Measurements from ENCODE around the gene MOB3B.

MOB3B gene

GRCh38 chr9:27384262-27385014 is 145.2 kb downstream of the MOB3B start:
- no peak for DNase-seq

DNA sequence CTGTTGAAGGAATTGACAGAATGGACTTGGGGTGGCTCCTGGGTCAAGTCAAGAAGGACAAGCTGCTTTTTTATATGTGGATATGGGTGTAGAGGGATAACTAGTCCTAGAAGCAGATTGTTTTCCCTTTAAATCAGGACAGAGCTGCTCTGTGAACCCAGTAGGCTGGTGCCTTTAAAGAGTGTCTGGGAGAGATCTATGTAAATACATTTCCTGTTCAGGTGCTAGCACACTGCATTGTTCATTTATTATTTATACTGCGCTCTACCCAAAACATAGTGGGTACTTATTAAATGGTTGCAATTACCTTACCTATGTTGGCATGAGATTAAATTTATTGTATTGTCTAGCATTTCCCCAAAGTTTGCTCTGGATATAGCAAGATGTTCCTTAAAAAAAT is 146.1 kb downstream of the MOB3B start:
- DNase-seq, result no peak

DNA sequence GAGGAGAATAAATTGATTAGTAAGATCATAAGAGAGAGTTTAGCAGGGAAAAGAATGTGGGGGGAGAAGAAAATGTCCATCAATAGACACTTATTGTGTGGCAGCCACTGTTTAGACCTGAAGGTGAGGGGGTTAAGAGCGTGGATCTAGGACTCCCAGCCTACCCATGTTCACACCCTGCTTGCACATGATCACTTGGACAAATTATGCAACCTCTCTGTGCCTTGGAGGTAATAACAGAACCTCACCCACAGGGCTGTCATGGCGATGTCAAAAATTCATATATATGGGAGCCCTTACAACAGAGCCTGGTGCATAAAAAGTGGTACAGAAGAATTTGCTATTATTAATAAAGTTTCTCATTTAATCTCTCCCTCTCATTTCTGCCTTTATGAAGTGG is 146.6 kb downstream of the MOB3B start:
- DNase-seq, result no peak

DNA sequence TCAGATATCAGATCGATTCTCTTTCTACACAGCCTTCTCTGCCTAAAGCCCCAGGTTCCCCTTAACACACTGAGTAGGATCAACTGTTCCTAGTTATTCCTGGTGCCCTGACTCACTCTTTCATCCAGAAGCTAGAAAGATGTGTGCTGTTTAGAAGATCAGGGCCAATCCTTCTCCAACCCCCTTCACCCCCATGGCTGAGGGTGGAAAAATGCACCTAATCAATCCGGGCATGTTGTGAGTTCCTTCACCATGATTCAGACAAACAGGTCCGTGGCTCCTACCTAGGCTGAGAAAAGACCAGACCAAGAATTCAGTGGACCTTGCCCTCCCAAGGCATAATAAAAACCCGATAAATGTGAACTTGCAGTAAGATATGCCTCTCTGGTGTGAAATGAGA is 147.3 kb downstream of the MOB3B start:
- DNase-seq, result no peak

- no peak for DNase-seq
Observed at GRCh38 chr9:27379311-27380251, 150.0 kb downstream of the MOB3B start.

DNA sequence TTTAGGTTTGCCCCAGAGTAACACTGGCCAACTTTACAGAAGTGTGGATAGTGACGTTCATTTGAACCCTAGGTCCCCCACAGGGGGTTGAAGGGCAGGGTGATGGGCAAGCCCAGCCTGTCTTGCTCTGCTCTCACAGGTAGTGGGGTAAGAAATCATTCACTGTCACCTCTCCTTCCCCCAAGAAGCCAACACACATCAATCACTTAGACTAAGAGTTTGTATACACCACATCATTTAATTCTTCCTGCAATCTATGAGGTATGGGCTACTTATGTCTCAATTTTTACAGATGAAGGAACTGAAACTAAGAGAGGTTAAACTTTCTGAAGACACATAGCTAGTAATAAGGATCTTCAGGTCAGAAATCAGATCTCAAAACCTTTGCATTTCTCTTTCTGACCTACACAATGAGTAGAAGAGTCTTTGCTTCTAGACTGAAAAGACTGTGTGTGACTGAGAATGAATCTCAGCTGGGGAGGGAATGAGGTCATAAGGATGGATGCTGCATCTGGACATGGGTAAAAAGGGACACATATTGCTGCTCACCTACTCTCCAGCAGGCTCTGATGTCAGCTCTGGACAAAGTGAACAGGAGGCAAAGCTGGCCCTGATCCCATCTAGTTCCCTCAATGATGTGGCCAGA is 151.7 kb downstream of the MOB3B start:
- no peak for DNase-seq

GRCh38 chr9:27377147-27377807 is 152.3 kb downstream of the MOB3B start:
- no peak for DNase-seq

GRCh38 chr9:27373851-27374250 is 155.8 kb downstream of the MOB3B start:
- DNase-seq, result no peak

DNA sequence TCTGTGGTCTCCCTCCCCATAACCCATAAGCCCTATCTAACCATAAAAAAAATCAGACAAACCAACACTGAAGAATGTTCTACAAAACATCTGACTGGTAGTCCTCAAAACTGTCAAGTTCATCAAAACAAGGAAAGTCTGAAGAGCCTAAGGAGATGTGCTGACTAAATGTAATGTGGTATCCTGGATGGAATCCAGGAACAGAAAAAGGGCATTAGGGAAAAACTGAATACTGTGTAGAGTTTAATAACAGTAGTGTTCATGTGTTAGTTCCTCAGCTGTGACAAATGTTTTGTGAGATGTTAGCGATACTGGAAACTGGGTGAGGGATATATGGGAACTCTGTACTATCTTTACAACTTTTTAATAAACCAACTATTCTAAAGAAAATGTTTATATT is 157.0 kb downstream of the MOB3B start:
- no peak for DNase-seq

DNA sequence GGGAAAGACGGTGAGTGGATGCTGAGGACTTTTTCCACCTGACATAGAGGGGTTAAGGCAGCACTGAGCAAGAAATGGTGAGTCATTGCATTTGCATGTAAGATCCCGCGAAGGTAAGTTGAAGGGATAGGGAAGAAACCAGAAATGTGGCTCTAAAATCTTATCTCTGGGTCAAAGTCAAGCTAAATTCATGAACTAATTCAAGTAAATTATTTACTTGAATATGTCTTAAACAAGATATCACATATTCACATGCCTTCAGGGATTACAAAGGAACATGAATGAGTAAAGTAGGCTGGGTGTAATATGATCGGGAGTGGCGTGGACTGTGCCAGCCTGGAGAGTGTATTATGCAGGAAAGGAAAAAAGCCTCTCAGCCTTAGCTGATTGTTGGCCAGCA is 158.2 kb downstream of the MOB3B start:
- no peak for DNase-seq

- DNase-seq, result no peak
Observed at GRCh38 chr9:27369591-27369990, 160.0 kb downstream of the MOB3B start.

DNA sequence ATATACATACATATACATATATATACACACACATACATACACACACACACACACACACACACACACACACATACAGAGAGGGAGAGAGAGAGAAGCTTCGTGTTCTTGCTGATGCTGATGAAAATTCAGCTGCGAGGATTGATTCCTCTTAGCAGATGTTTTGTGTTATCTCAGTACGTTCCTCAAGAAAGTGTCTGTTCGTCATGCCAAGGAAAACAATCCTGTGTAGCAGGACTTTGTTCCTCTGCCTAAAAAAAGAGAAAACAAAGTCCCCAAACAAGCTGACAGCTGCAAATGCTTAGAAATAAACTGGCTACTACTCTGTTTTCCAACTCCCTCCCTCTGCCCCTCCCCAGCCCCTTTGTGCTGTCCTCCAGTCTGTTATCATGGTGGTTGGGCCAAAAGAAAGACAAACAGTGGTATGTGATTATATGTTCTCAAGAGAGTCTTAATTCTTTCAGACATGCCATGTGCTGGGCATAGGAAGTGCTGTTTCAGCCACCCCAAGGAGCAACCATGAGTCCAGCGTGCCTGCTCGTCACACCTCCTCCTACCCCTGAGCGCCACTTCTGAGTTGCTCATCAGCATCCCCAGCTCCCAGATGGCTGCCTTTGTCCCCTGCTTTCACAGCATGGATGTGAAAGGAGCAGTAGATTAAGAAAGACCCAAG is 161.2 kb downstream of the MOB3B start:
- no peak for DNase-seq

GRCh38 chr9:27367921-27368315 is 161.7 kb downstream of the MOB3B start:
- no peak for DNase-seq

DNA sequence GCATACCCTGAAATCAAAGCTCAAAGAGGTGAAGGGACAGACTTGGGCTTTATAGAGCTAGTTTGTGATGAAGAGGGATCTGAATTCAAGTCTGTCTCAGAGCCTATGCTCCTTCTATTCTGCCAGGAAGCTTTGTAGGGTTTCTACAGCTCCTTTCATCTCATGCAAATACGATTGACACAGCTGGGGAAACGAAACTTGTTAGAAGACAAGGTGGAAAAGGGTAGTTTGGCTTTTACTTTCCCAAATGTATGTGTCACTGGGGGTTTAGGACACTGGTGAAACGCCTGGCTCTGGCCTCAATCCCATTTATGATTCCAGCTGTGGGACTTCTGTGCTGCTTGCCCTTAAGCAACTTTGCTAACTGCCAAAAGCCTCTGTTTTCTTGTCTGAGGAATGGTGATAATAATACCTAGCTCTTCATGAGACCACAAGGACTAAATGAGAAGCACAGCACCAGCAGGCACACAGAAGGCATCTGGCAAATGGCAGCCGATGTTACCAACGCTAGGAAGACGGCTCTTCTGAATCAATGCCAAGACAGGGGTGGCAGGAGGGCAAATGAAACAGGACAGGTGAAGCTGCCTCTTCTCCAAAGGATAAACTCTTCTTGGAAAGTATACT is 162.3 kb downstream of the MOB3B start:
- DNase-seq, result no peak

DNA sequence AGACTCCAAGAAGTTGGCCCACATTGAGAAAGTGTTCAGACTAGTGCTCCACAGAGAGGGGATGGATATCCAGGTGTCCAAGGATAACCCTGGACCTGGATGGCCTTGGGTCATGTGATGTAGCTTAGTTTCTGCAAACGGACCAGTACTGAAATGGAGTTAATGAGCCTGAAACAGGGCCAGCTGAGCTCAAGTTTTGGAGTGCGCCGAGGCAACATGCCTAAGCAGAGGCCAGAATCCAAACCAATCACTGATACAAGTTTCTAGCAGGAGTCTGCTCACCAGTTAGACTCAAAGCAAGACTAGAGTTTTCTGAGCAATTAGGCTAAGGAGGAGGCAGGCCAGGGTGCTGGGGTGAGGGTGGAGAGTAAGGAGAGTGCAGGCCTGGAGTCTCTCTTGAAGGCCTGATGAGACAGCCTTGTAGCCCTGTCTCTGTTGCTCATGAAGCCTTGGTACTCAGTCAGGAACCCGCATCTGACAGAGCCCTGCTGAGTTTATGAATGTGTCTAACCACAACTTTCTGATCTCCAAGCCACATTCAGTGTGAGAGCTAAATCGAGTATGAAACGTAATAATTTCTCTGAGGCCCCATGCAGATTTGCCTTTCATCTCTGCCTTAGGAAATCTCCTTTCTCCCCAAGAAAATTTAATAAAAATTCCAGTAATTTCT is 163.8 kb downstream of the MOB3B start:
- no peak for DNase-seq

DNA sequence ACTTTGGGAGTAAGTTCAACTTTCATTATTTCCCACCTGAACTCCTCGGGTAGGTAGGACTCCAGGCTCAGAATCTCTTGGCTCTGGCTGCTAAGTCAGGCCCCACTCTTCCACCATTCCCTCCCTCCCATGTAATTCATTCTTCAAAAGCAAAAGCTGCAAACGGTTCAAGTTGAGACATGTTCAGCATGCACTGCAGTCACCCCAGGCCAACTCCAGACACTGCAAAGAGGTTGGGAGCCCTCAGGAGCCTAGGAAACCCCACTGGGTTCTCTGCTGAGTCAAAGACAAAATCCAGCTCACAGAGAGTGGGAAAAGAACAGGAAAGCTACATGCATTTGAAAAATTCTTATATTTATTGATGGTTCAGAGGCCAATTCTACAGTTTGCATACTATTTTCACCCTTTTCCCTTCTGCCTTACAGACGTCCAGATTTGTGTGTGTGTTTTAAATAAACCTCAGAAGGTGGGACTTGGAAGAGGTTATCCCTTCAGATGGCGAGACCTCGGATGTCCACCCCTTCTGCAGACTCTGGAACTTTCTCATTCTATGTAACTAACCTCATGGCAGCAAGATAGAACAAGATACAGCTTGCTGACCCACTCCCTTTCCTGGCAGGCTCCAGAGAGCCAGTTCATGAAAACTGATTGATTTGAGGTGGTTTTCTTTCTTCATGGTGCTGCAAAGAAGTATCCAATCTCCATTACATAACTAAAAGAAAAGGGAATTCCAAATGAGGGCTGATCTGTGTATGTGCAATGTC is 167.0 kb downstream of the MOB3B start:
- no peak for DNase-seq

DNA sequence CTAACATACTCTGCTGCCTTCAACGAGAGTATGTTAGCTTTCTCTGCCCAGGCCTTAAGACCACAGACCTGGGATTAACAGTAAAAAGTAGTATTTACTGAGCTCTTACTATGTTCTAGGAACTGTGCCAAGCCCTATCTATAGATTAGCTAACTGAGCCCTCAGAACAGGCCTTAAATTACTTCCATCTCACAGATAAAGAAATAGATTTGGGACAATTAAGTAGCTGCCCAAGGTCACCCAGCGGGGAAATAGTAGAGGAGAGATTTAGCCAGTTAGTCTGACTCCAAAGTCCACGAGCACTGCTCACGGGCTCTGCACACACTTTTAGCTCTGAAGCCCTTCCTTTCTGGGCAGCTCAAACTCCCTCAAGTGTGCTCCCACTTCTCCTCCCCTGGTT is 168.1 kb downstream of the MOB3B start:
- DNase-seq, result no peak

- DNase-seq, result no peak
Observed at GRCh38 chr9:27359763-27360162, 169.9 kb downstream of the MOB3B start.

DNA sequence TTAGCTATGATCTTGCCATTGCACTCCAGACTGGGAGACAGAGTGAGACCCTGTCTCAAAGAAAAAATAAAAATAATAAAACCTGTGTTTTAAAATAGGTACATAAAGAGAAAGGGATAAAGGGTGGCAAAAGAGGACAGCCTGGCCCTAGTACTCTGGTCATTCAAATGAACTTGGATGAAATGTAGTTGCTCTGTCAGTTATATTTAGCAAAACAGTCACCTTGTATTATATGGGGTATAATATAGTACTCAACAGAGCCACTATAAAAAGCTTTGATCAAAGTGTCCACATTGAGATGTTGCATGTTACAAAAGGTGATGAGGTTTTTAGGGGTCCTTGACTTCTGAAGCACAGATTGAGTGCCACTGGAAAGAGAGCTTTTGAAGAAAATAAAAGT is 171.6 kb downstream of the MOB3B start:
- DNase-seq, result no peak

DNA sequence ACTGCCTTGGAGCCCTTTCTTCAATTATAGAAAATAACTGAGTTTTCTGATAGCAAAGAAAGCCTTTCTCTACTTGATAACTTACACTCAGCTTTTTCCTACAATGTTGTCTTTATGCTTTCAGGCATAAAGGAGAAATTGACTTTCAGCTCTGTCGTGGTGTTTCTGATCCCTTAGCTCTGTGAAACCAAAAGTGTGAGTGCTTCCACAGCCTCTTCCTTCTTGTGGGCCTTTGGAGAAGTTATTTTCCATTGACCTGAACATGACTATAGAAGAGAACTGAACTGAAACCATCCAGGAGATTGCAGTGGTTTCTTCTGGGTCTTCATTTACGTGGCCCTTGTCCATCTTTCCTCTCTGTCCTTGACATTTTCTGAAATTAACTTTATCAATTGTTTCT is 173.2 kb downstream of the MOB3B start:
- no peak for DNase-seq

GRCh38 chr9:27355166-27355565 is 174.4 kb downstream of the MOB3B start:
- DNase-seq, result no peak

Data from activated naive CD4-positive, alpha-beta T cell treated with Interleukin-2 at 50 U/mL for 16 hours (primary cell).